GM19239 (cell line): ENCODE measurements around the gene AAK1.
"Not testable (repeated sequence)": the region's sequence is repeated elsewhere in the genome, so short reads cannot be mapped to it uniquely, and the experiment has no call there.

Experiments used
- DNase-seq: peaks from one replicate; pipeline ENCODE4 v3.0.0; 2011; ENCODE audit warnings: low spot score; ENCODE audit not compliant: insufficient read length
- FAIRE-seq: peaks from 2 replicates; lab custom pipeline; 2011; peaks lifted over from hg19 to GRCh38; lab: Jason Lieb, UNC

AAK1 gene

DNA sequence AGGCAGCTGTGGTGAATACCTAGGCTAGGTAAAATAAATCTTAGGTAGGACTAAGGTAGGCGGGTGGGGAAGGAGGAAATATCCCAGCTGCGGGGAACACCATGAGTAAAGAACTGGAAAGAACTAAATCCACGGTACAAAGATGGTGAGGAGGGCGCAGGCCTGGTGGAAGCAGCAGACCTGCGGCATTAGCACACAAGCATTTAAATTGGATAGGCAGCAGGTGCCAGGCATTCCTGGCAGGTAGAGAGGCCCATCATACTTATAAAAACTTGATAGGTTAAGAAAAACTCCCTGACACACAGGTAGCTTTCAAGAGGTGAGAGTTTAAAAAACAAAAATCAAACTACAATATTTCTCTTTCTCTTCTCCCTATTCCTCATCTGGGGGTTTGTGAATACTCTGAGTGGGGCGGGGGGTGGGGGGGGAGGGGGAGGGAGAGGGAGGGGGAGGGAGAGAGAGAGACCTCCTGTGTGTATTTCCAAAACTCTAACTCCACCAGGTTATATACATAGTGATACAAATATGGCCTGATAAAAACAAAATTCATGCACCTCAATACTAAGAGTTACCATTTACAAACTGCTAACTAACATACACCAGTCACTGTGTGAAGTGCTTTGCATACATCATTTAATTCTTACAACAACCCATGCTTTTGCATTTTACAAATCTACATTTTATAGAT is 13.5 kb downstream of the AAK1 start:
- FAIRE-seq = no peak

DNA sequence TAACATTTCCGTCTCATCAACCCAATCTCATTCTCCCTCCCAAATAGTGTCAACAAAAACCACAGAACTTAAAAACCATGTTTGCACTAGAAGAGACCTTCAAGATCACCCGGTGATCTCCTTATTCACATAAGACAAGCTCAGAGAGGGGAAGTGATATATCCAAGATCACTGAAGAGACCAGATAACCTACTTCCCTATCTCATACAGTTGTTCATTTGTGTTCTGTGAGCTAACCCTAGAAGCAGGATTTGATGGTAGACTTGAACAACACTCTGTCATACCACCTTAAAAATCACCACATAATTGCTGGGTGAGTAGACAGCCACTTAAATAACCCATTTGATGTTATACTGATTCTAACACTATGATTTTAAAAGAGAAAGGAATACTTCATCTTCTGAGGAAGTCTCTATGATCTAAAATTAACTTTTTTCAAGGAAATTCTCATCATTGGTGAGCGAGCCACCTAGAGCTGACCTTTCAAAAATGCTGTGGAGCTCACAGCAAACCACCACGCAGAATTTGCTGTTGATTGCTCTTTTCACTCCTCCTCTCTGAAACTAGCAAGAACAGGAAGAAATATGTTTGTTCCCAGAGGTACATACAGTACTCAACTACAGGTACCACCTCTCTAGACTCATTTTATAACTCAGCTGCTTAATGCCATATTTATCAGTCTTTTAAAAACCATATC is 15.1 kb downstream of the AAK1 start:
- no peak for FAIRE-seq
- DNase-seq = no peak

More for the DNA sequence above, 13.5 kb downstream of the AAK1 start:
- no peak for DNase-seq

DNA sequence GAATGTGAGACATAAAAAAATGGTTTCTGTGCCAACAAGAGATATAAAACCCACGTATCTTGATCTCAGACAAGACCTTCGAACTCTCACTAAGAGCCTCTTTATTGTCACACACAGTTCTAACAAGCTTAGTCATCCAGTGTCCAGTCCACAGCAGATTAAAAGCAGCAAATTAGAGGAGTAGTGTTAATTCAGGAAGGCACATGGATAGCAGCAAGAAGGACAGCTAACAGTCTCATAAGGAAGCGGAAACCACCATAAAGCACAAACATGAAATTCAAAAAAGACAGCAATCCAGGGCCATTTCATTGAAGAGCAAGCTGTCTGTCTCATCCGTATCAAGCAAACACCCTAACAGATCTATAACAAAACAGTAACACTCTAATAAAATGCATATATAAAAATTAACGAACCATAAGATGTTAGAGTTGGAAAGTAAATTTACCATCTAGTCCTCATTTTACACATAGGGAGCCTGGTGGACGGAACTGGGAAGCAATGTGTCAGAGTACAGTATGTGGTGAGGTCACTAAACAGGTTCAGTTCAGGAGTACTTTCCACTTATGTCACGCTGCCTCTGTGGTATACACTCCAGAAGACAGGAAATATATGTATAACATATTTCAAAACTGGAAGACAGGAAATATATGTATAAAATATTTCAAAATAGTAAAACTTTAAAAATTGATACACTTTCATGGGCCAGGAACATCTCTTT is 18.3 kb downstream of the AAK1 start:
- DNase-seq (no peak), FAIRE-seq (no peak)

DNA sequence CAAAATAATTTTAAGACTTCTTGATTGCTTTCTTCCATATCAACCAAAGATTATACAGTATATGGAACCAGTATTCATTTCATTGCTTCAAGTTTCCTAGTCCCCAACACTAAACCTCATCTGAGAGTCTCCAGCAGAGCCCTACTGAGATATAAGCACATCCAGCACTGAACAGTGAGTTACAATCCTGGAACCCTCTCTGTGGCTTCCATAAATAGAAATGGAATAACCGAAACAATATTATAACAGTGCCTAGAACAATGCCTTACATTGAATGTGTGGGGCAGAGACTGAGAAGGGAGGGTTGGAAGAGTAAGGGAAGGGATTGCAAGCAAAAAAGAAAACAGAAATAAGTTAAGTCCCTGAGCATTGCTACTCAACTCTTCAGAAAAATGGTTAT is 18.9 kb downstream of the AAK1 start:
- FAIRE-seq = no peak
- no peak for DNase-seq

DNA sequence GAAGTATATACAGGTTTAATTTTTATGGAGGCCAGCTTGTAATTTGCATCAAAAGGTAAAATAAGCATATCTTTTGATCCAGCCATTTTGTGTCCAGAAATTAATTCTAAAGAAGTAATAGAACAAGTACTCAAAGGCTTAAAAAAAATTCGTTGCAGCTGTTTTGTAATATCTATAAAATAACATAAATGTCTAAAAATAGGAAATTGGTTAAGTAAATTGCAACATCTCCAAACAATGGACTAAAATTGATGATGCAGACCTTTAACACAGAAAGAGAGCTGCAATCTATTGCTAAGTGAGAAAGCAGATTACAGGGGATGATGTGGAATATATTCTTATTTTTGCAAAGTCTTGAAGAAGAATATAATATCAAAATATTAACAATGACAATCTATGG is 19.4 kb downstream of the AAK1 start:
- FAIRE-seq (no peak), DNase-seq (no peak)

DNA sequence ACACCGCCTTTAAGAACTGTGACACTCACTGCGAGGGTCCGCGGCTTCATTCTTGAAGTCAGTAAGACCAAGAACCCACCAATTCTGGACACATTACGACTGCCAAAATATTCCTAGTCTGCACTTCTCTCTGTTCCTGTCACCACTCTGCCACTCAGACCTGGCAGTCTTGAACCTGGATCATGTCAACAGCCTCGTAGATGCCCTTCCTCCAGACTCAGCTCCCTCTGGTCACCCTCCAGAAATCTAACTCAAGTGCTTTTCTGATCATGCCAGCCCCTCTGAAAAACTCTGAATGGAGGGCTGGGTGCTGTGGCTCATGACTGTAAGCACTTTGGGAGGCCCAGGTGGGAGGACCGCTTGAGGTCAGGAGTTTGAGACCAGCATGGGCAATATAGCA is 20.3 kb downstream of the AAK1 start:
- DNase-seq = no peak
- no peak for FAIRE-seq

DNA sequence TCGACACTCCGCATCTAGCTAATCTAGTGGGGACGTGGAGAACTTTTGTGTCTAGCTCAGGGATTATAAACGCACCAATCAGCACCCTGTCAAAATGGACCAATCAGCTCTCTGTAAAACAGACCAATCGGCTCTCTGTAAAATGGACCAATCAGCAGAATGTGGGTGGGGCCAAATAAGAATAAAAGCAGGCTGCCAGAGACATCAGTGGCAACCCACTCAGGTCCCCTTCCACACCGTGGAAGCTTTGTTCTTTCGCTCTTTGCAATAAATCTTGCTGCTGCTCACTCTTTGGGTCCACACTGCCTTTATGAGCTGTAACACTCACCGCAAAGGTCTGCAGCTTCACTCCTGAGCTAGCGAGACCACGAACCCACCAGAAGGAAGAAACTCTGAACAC is 20.7 kb downstream of the AAK1 start:
- FAIRE-seq, DNase-seq: not testable (repeated sequence)

DNA sequence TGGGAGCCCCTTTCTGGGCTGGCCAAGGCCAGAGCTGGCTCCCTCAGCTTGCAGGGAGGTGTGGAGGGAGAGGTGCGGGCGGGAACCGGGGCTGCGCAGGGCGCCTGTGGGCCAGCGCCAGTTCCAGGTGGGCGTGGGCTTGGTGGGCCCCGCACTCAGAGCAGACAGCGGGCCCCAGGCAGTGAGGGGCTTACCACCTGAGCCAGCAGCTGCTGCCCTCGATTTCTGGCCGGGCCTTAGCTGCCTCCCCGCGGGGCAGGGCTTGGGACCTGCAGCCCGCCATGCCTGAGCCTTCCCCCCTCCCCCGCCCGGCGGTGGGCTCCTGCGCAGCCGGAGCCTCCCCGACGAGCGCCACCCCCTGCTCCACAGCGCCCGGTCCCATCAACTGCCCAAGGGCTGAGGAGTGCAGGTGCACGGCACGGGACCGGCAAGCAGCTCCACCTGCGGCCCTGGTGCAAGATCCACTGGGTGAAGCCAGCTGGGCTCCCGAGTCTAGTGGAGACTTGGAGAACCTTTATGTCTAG is 21.5 kb downstream of the AAK1 start:
- DNase-seq, FAIRE-seq: not testable (repeated sequence)

DNA sequence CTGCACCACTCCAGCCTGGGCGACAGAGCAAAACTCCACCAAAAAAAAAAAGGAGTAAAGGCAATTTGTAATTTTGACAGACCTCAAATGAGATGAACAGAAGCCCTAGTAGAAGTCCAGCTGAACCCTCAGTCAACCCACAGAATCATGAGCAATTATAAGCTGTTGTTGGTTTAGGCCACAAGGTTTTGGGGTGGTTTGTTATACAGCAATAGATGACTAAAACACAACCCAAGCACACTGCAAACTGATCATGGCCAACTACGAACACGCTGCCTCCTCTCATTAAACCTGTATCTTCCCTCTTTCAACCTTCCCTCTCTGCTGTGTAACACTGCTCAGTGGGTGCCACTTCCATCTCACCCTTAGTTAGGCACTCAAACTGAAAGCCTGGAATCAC is 22.1 kb downstream of the AAK1 start:
- no peak for DNase-seq
- FAIRE-seq = no peak

DNA sequence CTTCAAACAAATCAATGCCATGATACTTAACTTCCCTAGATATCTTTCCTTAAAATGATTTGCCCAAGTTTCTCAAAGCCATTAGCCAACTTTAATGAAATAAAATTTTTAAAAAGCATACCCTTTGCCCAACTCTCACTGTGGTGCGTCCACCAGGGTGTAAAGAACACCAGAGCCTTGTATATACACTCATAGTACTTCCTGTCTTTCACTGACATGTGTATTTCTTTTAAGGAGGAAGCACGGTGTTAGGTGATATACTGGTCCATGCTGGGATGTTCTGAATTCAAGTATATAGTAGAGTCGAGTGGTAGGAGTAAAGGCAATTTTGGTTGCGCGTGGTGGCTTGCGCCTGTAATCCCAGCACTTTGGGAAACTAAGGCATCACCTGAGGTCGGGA is 22.7 kb downstream of the AAK1 start:
- FAIRE-seq (no peak), DNase-seq (no peak)

DNA sequence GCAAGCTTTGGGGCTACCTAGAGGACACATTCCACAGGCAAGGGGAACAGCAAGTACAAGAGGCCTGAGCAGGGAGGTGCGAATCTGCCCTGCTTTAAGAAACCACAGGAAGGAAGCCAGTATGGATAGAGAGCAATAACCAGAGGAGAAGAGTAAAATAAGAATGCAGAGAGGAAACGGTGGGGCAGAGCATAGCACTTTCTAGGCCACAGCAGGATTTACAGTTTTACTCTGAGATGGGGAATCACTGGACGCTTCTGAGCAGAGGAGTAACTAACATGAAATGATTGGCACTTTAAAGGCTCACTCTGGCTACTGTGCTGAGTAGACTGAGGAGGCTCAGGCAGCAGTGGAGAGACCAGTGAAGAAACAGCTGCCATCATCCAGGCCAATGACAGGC is 23.8 kb downstream of the AAK1 start:
- FAIRE-seq (peak; percentile 59), DNase-seq (no peak)

DNA sequence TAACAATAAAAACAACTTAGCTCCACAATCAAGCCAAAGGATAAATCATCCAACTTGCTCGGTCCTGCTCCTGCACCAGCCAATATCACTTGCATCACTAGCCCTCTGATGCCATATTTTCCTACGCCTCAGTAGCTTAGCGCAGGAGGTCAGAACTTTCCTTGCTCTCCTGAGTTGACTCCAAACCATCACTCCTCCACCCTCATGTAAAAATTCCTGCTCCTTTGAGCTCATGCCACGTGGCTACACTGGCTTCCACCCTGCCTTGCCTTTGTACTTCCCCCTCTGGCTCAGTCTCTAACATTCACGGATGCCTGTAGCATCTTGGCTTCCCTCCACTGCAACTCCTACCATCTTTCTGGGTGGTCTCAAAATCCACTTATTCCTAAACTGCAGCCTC is 25.2 kb downstream of the AAK1 start:
- FAIRE-seq (no peak), DNase-seq (no peak)

DNA sequence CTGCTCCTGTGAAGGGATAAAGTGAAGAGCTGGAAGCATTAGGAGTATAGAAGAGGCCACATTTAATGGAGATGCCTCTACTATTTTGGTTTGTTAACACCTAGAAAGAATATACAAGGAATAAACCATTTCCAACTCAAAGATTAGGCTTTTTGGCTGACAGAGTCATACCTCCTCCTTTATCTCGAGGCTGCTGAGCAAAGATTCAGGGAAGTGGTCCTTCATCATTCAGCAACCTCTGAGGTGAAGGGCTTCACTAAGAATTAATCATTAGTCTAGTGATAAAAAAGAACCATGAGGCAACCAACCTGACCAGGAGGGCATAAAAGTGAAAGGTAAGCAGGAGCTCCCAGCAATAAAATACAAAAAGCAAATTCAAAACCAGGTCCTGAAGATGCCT is 25.8 kb downstream of the AAK1 start:
- FAIRE-seq (no peak), DNase-seq (no peak)

DNA sequence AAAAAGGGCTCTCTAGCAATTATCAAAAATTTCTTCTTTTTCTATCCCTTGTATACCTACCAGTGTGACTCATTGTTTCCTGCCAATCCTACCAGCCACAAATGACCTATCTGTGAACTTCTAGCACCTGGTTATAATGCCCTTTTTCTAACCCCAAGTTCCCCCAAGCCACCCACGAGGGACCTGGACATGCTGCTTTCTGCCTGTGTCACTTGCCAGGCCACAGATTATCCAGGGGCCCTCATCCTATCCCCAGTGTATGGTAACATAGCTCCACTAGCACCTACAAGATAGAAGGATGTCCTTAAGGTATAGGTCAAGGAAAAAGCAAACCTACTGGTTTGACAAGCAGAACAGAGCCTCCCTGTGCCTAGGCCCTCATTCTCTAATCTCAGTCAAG is 26.8 kb downstream of the AAK1 start:
- peak; percentile 58 for FAIRE-seq

DNA sequence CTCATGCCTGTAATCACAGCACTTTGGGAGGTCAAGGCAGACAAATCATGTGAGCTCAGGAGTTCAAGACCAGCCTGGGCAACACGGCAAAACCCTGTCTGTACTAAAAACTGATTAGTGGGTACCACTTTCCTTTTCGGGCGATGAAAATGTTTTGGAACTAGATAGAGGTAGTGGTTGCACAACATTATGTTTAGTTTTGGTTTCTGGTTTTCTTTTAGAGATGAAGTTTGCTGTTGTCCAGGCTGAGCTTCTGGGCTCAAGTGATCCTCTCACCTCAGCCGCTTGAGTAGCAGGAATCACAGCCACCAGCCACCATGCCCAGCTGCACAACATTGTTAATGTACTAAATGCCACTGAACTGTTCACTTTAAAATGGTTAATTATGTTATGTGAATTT is 27.6 kb downstream of the AAK1 start:
- peak; percentile 71 for FAIRE-seq
- DNase-seq = no peak

More for the DNA sequence above, 26.8 kb downstream of the AAK1 start:
- DNase-seq = no peak

DNA sequence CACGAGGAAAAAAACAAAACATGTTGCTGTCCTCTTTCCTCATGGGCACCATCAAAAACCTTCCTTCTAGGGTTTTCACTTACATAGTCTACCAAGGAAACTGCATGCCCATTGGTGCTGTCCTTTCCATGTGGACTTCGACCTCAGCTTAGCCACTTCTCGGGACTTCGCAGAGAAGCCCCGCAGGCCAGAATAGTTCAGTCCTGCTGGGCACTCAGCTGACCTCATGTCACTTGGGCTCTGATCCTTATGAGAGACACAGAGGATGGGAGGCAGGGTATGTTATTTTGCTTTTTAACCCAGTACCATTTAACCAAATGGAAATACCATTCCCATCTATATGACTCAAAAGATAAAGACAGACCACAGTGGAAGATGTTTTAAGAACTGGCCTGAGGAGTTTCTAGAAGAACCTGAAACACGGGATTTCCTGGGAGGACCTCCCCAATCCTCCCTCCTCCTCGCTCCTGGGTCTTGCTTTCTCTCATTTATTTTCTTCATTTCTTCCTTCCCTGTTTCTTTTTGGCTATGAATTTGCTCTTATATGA is 28.4 kb downstream of the AAK1 start:
- FAIRE-seq = no peak
- no peak for DNase-seq

DNA sequence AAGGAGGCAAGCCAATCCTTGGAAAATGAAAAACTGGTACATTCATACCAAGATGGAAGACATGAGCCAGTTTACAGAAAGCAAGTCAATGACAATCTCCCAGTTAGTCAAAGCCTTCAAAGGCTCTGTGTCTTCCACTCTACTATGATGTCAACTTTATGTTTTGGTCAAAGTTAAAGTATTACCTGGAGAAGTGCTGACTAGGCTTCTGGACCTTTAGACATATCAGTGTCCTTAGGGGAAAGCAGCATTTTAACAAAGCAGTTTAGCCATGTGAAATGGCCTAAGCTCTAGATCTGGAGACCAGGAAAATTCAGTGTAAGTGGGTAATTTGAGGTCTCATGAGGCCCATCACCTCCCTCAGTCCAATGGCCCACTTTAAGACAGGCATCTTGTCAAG is 30.8 kb downstream of the AAK1 start:
- DNase-seq (no peak), FAIRE-seq (no peak)

DNA sequence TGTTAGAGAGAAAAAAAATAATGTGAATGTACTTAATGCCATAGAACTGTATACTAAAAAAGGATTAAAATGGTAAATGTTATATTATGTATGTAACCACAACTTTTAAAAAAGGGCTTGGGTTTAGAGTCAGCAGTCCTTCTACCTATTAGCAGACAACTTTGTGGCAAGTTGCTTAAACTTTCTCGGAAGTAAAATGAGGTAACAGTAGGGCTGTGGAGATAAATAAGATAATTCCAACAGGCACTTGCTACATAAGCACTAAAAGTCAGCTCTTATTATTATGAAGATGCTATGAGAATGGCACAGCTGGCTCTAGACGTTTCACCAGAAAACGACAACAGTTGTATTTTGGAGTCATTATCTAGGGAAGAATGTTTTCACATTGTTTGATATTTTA is 31.3 kb downstream of the AAK1 start:
- FAIRE-seq (no peak), DNase-seq (no peak)

DNA sequence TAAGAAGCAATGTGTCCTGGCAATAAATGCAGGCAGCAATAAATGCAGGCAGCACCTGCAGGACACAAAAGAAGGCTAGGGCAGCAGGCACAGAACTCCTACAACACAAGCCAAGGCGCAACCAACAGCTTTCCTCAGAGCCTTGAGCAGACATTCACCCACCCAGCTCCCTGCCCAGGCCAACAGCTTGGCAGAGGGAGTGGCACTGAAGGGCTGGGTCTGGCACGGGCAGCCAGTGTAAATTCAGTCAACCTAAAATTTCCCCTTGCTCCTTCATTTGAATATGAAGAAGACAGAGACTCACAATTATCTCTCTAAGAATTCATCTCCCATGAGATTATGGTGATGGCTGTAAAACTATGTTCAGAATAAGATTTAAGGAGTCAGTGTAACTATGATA is 35.4 kb downstream of the AAK1 start:
- DNase-seq (no peak), FAIRE-seq (peak; percentile 18)

DNA sequence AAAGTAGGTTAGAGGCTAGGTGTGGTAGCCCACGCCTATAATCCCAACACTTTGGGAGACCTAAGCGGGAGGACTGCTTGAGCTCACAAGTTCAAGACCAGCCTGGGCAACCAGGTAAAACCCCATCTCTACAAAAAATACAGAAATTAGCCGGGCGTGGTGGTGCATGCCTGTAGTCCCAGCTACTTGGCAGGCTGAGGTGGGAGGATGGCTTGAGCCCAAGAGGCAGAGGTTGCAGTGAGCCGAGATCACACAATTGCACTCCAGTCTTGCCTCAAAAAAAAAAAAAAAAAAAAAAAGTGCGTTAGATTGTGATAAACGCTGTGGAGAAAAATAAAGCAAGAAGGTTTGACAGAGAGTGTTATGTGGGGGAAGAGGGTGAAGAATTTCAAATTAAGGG is 36.8 kb downstream of the AAK1 start:
- not testable (repeated sequence) for DNase-seq, FAIRE-seq

DNA sequence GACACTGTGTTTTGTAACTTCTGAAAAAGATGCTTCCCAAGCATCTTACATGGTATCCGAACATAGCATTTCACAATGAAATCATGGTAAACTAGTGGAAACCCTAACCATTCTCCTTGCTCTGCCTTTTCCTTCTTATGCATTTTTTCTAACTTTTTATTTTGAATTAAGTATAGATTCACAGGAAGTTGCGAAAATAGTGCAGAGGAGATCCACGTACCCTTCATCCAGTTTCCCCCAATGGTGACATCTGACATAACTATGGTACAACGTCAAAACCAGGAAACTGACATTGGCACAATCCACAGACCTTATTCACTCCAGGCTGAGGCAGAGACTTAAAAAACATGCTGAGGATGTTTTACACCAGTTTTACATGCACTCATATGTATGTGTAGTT is 38.3 kb downstream of the AAK1 start:
- FAIRE-seq (no peak), DNase-seq (no peak)
